Activated naive CD8-positive, alpha-beta T cell (primary cell): ENCODE measurements around the gene BCHE.

Source experiments
- H3K27ac Mint-ChIP-seq: one replicate; pipeline ENCODE4 v1.8.0; 2021; ENCODE audit warnings: mixed read lengths
- H3K27me3 Mint-ChIP-seq: one replicate; pipeline ENCODE4 v1.8.0; 2021; ENCODE audit warnings: mixed read lengths
- H3K36me3 Mint-ChIP-seq: one replicate; pipeline ENCODE4 v1.8.0; 2021; ENCODE audit warnings: mixed read lengths
- H3K4me1 Mint-ChIP-seq: one replicate; pipeline ENCODE4 v1.8.0; 2021; ENCODE audit warnings: low read depth, mixed read lengths
- H3K4me3 Mint-ChIP-seq: one replicate; pipeline ENCODE4 v1.8.0; 2021; ENCODE audit warnings: mild to moderate bottlenecking, mixed read lengths
- H3K9me3 Mint-ChIP-seq: one replicate; pipeline ENCODE4 v1.8.0; 2021; ENCODE audit warnings: low read depth, mixed read lengths

The BCHE gene

GRCh38 chr3:165837058-165837525 lies at the start of gene BCHE:
Gene BCHE, minus strand, starts transcription at chr3:165837423. Its CDS starts 6,390 bp downstream, at chr3:165831033.
- Mint-ChIP-seq H3K4me1 (no peaks in the 10 kb centered on the region), H3K27me3 (no peaks in the 10 kb centered on the region), H3K4me3 (no peak within 1 kb of the TSS), H3K9me3 (no peaks in the 10 kb centered on the region), H3K36me3 (no peaks in the 10 kb centered on the region), H3K27ac (no peak within 1 kb of the TSS)

GRCh38 chr3:165885558-165886270 lies 48.5 kb upstream of the BCHE start:
- Mint-ChIP-seq H3K27me3 (no peaks in the 10 kb centered on the region), H3K4me1 (no peaks in the 10 kb centered on the region), H3K36me3 (no peaks in the 10 kb centered on the region), H3K27ac (no peak overlapping the region), H3K4me3 (no peak overlapping the region), H3K9me3 (peaks cover 8% of the 10 kb centered on the region)

GRCh38 chr3:165884518-165884917 lies 47.3 kb upstream of the BCHE start:
- H3K9me3 Mint-ChIP-seq, result peaks cover 8% of the 10 kb centered on the region
- no peaks in the 10 kb centered on the region for H3K27me3 Mint-ChIP-seq
- H3K27ac Mint-ChIP-seq, result no peak overlapping the region
- H3K4me3 Mint-ChIP-seq, result no peak overlapping the region
- no peaks in the 10 kb centered on the region for H3K4me1 Mint-ChIP-seq
- no peaks in the 10 kb centered on the region for H3K36me3 Mint-ChIP-seq

- Mint-ChIP-seq H3K4me1 (no peaks in the 10 kb centered on the region), H3K27me3 (no peaks in the 10 kb centered on the region), H3K36me3 (no peaks in the 10 kb centered on the region), H3K27ac (no peak overlapping the region), H3K9me3 (peaks cover 7% of the 10 kb centered on the region), H3K4me3 (no peak overlapping the region)
These were observed 46.7 kb upstream of the BCHE start for GRCh38 chr3:165883863-165884478.

GRCh38 chr3:165883117-165883516 lies 45.9 kb upstream of the BCHE start:
- H3K4me1 Mint-ChIP-seq, result no peaks in the 10 kb centered on the region
- H3K27me3 Mint-ChIP-seq, result no peaks in the 10 kb centered on the region
- H3K27ac Mint-ChIP-seq, result no peak overlapping the region
- H3K36me3 Mint-ChIP-seq, result no peaks in the 10 kb centered on the region
- peaks cover 4% of the 10 kb centered on the region for H3K9me3 Mint-ChIP-seq
- H3K4me3 Mint-ChIP-seq, result no peak overlapping the region

GRCh38 chr3:165875644-165876043 lies 38.4 kb upstream of the BCHE start:
- no peak overlapping the region for H3K4me3 Mint-ChIP-seq
- no peaks in the 10 kb centered on the region for H3K36me3 Mint-ChIP-seq
- H3K9me3 Mint-ChIP-seq, result peaks cover 6% of the 10 kb centered on the region
- no peaks in the 10 kb centered on the region for H3K27me3 Mint-ChIP-seq
- no peak overlapping the region for H3K27ac Mint-ChIP-seq
- H3K4me1 Mint-ChIP-seq, result no peaks in the 10 kb centered on the region

- no peak overlapping the region for H3K27ac Mint-ChIP-seq
- H3K4me3 Mint-ChIP-seq, result no peak overlapping the region
- no peaks in the 10 kb centered on the region for H3K27me3 Mint-ChIP-seq
- no peaks in the 10 kb centered on the region for H3K4me1 Mint-ChIP-seq
- H3K9me3 Mint-ChIP-seq, result peaks cover 12% of the 10 kb centered on the region
- H3K36me3 Mint-ChIP-seq, result no peaks in the 10 kb centered on the region
These were observed 37.7 kb upstream of the BCHE start for GRCh38 chr3:165874663-165875489.

GRCh38 chr3:165868088-165868487 lies 30.9 kb upstream of the BCHE start:
- no peaks in the 10 kb centered on the region for H3K27me3 Mint-ChIP-seq
- H3K36me3 Mint-ChIP-seq, result no peaks in the 10 kb centered on the region
- H3K4me1 Mint-ChIP-seq, result no peaks in the 10 kb centered on the region
- no peak overlapping the region for H3K27ac Mint-ChIP-seq
- H3K9me3 Mint-ChIP-seq, result peaks cover 16% of the 10 kb centered on the region
- H3K4me3 Mint-ChIP-seq, result no peak overlapping the region

GRCh38 chr3:165859061-165859460 lies 21.8 kb upstream of the BCHE start:
- Mint-ChIP-seq H3K4me1 (no peaks in the 10 kb centered on the region), H3K27me3 (no peaks in the 10 kb centered on the region), H3K9me3 (no peaks in the 10 kb centered on the region), H3K27ac (no peak overlapping the region), H3K36me3 (no peaks in the 10 kb centered on the region), H3K4me3 (no peak overlapping the region)

- no peaks in the 10 kb centered on the region for H3K4me1 Mint-ChIP-seq
- no peaks in the 10 kb centered on the region for H3K27me3 Mint-ChIP-seq
- H3K4me3 Mint-ChIP-seq, result no peak overlapping the region
- no peaks in the 10 kb centered on the region for H3K36me3 Mint-ChIP-seq
- no peaks in the 10 kb centered on the region for H3K9me3 Mint-ChIP-seq
- no peak overlapping the region for H3K27ac Mint-ChIP-seq
These were observed 18.4 kb upstream of the BCHE start for GRCh38 chr3:165855581-165855980.

- Mint-ChIP-seq H3K4me3 (no peak overlapping the region), H3K4me1 (no peaks in the 10 kb centered on the region)
These were observed 17.5 kb upstream of the BCHE start for GRCh38 chr3:165854696-165855095.

GRCh38 chr3:165852711-165853110 lies 15.5 kb upstream of the BCHE start:
- H3K4me1 Mint-ChIP-seq, result no peaks in the 10 kb centered on the region
- no peaks in the 10 kb centered on the region for H3K36me3 Mint-ChIP-seq
- H3K27ac Mint-ChIP-seq, result no peak overlapping the region
- H3K27me3 Mint-ChIP-seq, result no peaks in the 10 kb centered on the region
- no peak overlapping the region for H3K4me3 Mint-ChIP-seq
- H3K9me3 Mint-ChIP-seq, result no peaks in the 10 kb centered on the region

More at GRCh38 chr3:165854696-165855095, 17.5 kb upstream of the BCHE start:
- H3K27me3 Mint-ChIP-seq, result no peaks in the 10 kb centered on the region
- H3K36me3 Mint-ChIP-seq, result no peaks in the 10 kb centered on the region
- H3K27ac Mint-ChIP-seq, result no peak overlapping the region
- no peaks in the 10 kb centered on the region for H3K9me3 Mint-ChIP-seq

- H3K36me3 Mint-ChIP-seq, result no peaks in the 10 kb centered on the region
- no peak overlapping the region for H3K27ac Mint-ChIP-seq
- H3K4me1 Mint-ChIP-seq, result no peaks in the 10 kb centered on the region
- no peaks in the 10 kb centered on the region for H3K9me3 Mint-ChIP-seq
- H3K27me3 Mint-ChIP-seq, result no peaks in the 10 kb centered on the region
- H3K4me3 Mint-ChIP-seq, result no peak overlapping the region
These were observed 15.0 kb upstream of the BCHE start for GRCh38 chr3:165852191-165852590.

- no peaks in the 10 kb centered on the region for H3K4me1 Mint-ChIP-seq
- no peaks in the 10 kb centered on the region for H3K9me3 Mint-ChIP-seq
- H3K27ac Mint-ChIP-seq, result no peak overlapping the region
- H3K36me3 Mint-ChIP-seq, result no peaks in the 10 kb centered on the region
- H3K27me3 Mint-ChIP-seq, result no peaks in the 10 kb centered on the region
- no peak overlapping the region for H3K4me3 Mint-ChIP-seq
These were observed 8.8 kb upstream of the BCHE start for GRCh38 chr3:165846056-165846455.
